Middle frontal gyrus (tissue), 1 donor: ENCODE results near the gene S100A11.

Experiments
- DNase-seq: peaks from one replicate; pipeline ENCODE4 v3.0.0-alpha.2; 2015; ENCODE audit warnings: low spot score; ENCODE audit errors: extremely low spot score

The S100A11 gene

GRCh38 chr1:152039886-152040285, 3.1 kb upstream of the S100A11 start:
- DNase-seq: no peak

- DNase-seq: no peak
Measured at GRCh38 chr1:152039461-152039860, 2.7 kb upstream of the S100A11 start.

- DNase-seq: no peak
Measured at GRCh38 chr1:152038871-152039270, 2.1 kb upstream of the S100A11 start.

GRCh38 chr1:152035539-152036266, 1.1 kb downstream of the S100A11 start:
- no peak for DNase-seq

- no peak for DNase-seq
Measured at GRCh38 chr1:152034654-152035538, 1.9 kb downstream of the S100A11 start.

GRCh38 chr1:152034324-152034653, 2.5 kb downstream of the S100A11 start:
- DNase-seq: no peak

- DNase-seq: no peak
Measured at GRCh38 chr1:152029929-152030211, 6.9 kb downstream of the S100A11 start.

GRCh38 chr1:152029144-152029928, 7.5 kb downstream of the S100A11 start:
- no peak for DNase-seq

- no peak for DNase-seq
Measured at GRCh38 chr1:152026895-152027294, 9.9 kb downstream of the S100A11 start.

GRCh38 chr1:152024223-152024622, 12.6 kb downstream of the S100A11 start:
- DNase-seq: no peak

- no peak for DNase-seq
Measured at GRCh38 chr1:152023221-152023620, 13.6 kb downstream of the S100A11 start.

GRCh38 chr1:152022474-152022873, 14.3 kb downstream of the S100A11 start:
- DNase-seq: no peak

GRCh38 chr1:152021569-152021968, 15.2 kb downstream of the S100A11 start:
- no peak for DNase-seq

- no peak for DNase-seq
Measured at GRCh38 chr1:152020849-152021248, 16.0 kb downstream of the S100A11 start.

GRCh38 chr1:152018537-152018936, 18.3 kb downstream of the S100A11 start:
- DNase-seq: no peak

- no peak for DNase-seq
Measured at GRCh38 chr1:152015766-152016165, 21.0 kb downstream of the S100A11 start.

GRCh38 chr1:152014943-152015342, 21.9 kb downstream of the S100A11 start:
- DNase-seq: no peak

GRCh38 chr1:152013664-152014237, 23.1 kb downstream of the S100A11 start:
- DNase-seq: no peak

- no peak for DNase-seq
Measured at GRCh38 chr1:152009691-152010090, 27.1 kb downstream of the S100A11 start.

GRCh38 chr1:152007047-152007446, 29.8 kb downstream of the S100A11 start:
- no peak for DNase-seq

- no peak for DNase-seq
Measured at GRCh38 chr1:152005360-152005912, 31.4 kb downstream of the S100A11 start.
